Measurements from ENCODE around the gene FOLR3.

- TF ChIP-seq, protein P1, sequence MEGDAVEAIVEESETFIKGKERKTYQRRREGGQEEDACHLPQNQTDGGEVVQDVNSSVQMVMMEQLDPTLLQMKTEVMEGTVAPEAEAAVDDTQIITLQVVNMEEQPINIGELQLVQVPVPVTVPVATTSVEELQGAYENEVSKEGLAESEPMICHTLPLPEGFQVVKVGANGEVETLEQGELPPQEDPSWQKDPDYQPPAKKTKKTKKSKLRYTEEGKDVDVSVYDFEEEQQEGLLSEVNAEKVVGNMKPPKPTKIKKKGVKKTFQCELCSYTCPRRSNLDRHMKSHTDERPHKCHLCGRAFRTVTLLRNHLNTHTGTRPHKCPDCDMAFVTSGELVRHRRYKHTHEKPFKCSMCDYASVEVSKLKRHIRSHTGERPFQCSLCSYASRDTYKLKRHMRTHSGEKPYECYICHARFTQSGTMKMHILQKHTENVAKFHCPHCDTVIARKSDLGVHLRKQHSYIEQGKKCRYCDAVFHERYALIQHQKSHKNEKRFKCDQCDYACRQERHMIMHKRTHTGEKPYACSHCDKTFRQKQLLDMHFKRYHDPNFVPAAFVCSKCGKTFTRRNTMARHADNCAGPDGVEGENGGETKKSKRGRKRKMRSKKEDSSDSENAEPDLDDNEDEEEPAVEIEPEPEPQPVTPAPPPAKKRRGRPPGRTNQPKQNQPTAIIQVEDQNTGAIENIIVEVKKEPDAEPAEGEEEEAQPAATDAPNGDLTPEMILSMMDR (IDR thresholded peaks at IDR 0.05): no peak
- no peak for TF ChIP-seq POLR2A (IDR thresholded peaks at IDR 0.05)
Observed at GRCh38 chr11:72120930-72121329, 14.6 kb upstream of the FOLR3 start.

Measured in body of pancreas (tissue), 4 donors.